GM18498 (cell line): ENCODE data around the gene RNASE11.

Experiments
- ATAC-seq: cut with Tn5 transposase; IDR thresholded peaks from one replicate; pipeline ENCODE4 v1.9.1; 2021; ENCODE audit warnings: mild to moderate bottlenecking, moderate library complexity; ENCODE audit not compliant: unreplicated experiment

RNASE11 gene

GRCh38 chr14:20546877-20547276 lies 40.9 kb downstream of the RNASE11 start:
- ATAC-seq: no peak

- no peak for ATAC-seq
These were observed 47.9 kb downstream of the RNASE11 start for GRCh38 chr14:20539906-20540305.
